Measurements from ENCODE around the gene TMC8.
A peak's percentile ranks its signal among the peaks of the same experiment; 100 is the strongest.

The TMC8 gene

DNA sequence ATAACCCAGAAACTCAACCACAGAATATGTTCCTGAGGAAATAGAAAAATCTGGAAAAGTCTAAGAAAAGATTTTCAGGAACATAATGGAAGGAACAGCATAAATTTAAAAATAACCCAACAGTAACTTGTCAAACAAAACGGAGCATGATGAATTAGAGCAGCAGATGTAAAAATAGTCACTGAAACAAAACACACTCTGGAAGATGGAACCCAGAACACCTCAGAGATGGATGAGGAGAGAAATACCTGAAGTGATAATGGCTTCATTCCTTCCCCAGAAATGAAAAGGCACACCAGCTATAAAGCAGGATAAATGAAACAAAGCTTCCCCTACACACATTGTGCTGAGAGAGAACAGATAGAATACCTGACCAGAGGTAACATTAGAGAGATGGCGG lies 49.9 kb downstream of the TMC8 start:
- Histone ChIP-seq H3K27ac (ENCODE audit: low read depth, low read length) (no peak overlapping the region), H3K27me3 (ENCODE audit: control insufficient read depth, insufficient read depth, low read length) (no peaks in the 10 kb centered on the region), H3K4me3 (ENCODE audit: low read depth, low read length) (no peak overlapping the region), H3K36me3 (ENCODE audit: control insufficient read depth, insufficient read depth, low read length) (peaks cover 84% of the 10 kb centered on the region), H3K4me1 (ENCODE audit: control insufficient read depth, insufficient read depth, low read length) (peaks cover 10% of the 10 kb centered on the region; the same call in 1 of the 2 replicates), H3K9me3 (ENCODE audit: control insufficient read depth, insufficient read depth, low read depth, low read length) (no peaks in the 10 kb centered on the region), H3K9ac (ENCODE audit: low read length) (no peak overlapping the region)

DNA sequence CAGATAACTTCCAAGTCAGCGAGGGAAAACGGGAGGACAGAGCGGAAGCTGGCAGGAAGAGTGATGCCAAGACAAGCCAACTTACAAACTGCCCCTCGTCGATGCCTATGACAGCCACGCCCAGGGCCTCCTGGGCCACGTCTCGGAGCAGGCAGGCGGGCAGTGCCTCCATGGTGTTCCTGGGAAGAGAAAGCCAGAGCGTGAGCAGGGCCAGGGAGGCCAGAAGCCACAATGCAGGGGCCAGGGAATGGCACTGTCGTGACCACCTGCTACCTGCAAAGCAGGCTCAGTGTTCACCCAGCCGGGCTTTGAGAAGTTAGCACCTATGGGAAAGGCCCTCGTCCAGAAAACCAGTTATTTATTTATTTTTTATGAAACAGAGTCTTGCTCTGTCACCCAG lies 51.9 kb downstream of the TMC8 start:
- no peaks in the 10 kb centered on the region for H3K9me3 ChIP-seq (ENCODE audit: control insufficient read depth, insufficient read depth, low read depth, low read length)
- H3K4me1 ChIP-seq (ENCODE audit: control insufficient read depth, insufficient read depth, low read length) = peaks cover 10% of the 10 kb centered on the region; the same call in 1 of the 2 replicates
- H3K36me3 ChIP-seq (ENCODE audit: control insufficient read depth, insufficient read depth, low read length) = peaks cover 78% of the 10 kb centered on the region
- no peak overlapping the region for H3K27ac ChIP-seq (ENCODE audit: low read depth, low read length)
- no peak overlapping the region for H3K4me3 ChIP-seq (ENCODE audit: low read depth, low read length)
- H3K27me3 ChIP-seq (ENCODE audit: control insufficient read depth, insufficient read depth, low read length) = no peaks in the 10 kb centered on the region
- no peak overlapping the region for H3K9ac ChIP-seq (ENCODE audit: low read length)

GRCh38 chr17:78183916-78184315 lies 53.3 kb downstream of the TMC8 start:
- Histone ChIP-seq H3K36me3 (ENCODE audit: control insufficient read depth, insufficient read depth, low read length) (peaks cover 69% of the 10 kb centered on the region), H3K27me3 (ENCODE audit: control insufficient read depth, insufficient read depth, low read length) (no peaks in the 10 kb centered on the region)

DNA sequence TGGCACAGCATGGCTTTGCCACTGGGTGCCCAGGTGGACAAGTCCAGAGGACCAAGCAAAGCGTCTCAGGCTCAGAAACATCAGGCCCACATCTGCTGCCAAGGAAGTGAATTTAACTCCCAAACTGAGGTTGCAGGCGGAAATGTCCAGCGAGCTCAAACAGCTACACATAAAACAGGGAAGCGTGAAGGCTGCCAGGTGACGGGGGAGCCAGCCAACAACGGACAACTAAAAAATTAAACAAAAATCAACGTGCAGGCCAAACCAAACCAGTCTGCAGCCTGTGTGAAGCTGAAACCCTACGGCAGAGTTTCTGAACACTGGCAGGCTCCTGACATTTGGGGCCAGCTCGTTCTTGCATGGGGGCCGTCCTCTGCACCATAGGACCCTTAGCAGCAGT lies 53.8 kb downstream of the TMC8 start:
- no peak overlapping the region for H3K9ac ChIP-seq (ENCODE audit: low read length)
- H3K4me1 ChIP-seq (ENCODE audit: control insufficient read depth, insufficient read depth, low read length) = peaks cover 15% of the 10 kb centered on the region
- no peak overlapping the region for H3K27ac ChIP-seq (ENCODE audit: low read depth, low read length)
- peaks cover 64% of the 10 kb centered on the region for H3K36me3 ChIP-seq (ENCODE audit: control insufficient read depth, insufficient read depth, low read length)
- no peaks in the 10 kb centered on the region for H3K9me3 ChIP-seq (ENCODE audit: control insufficient read depth, insufficient read depth, low read depth, low read length)
- no peaks in the 10 kb centered on the region for H3K27me3 ChIP-seq (ENCODE audit: control insufficient read depth, insufficient read depth, low read length)
- H3K4me3 ChIP-seq (ENCODE audit: low read depth, low read length) = no peak overlapping the region

More at GRCh38 chr17:78183916-78184315, 53.3 kb downstream of the TMC8 start:
- Histone ChIP-seq H3K27ac (ENCODE audit: low read depth, low read length) (no peak overlapping the region), H3K4me3 (ENCODE audit: low read depth, low read length) (no peak overlapping the region), H3K9me3 (ENCODE audit: control insufficient read depth, insufficient read depth, low read depth, low read length) (no peaks in the 10 kb centered on the region), H3K9ac (ENCODE audit: low read length) (no peak overlapping the region), H3K4me1 (ENCODE audit: control insufficient read depth, insufficient read depth, low read length) (peaks cover 15% of the 10 kb centered on the region)

DNA sequence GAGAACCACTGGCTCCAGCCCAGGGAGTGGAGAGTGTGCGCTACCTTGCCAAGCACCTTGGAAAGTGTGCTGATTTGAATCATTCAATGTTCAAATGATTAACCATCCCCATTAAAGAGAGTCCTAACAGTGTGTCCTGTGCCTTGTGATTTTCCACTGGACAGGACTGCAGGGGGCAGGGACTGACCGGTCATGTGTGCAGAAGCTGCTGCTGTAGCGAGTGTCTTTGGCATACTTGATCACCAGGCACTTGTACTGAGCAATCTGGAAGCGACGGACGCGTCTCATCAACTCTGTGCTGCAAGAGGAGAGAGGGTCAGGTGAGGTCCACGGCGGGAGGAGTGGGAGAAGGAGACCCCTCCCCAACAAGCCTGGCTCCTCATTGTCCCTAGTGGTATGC lies 54.3 kb downstream of the TMC8 start:
- H3K4me3 ChIP-seq (ENCODE audit: low read depth, low read length) = 0 out of 2 replicates have a peak overlapping the region, but pooled peaks have one; percentile 14

DNA sequence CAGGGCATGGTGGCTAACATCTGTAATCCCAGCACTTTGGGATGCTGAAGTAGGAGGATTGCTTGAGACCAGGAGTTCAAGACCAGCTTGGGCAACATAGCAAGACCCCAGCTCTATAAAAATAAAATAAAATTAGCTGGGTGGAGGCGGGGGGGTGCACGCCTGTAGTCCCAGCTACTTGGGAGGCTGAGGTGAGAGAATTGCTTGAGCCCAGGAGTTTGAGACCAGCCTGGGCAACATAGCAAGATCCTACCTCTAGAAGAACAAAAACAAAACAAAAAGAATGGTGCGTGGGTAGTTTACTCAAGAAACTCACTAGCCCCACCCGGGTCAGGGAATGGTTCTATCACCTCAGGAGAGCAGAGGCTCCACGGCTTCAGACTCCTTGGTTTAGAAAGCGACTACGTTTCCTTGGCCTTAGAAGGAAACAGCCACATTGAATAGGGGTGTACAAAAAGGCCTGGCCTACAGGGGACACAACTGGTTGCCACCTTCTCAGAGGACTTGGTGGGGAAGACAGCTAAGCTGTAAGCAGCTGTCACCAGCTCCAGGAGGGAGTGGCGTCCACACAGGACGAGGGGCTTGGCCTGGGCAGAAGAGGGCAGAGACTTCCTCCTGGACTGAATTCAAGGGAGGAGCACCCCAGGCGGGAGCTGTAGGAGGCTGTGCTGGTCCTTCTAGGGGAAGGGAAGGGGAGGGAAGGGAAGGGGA lies 55.6 kb downstream of the TMC8 start:
- Histone ChIP-seq H3K36me3 (ENCODE audit: control insufficient read depth, insufficient read depth, low read length) (peaks cover 53% of the 10 kb centered on the region), H3K4me1 (ENCODE audit: control insufficient read depth, insufficient read depth, low read length) (peaks cover 15% of the 10 kb centered on the region), H3K4me3 (ENCODE audit: low read depth, low read length) (peak overlapping the region; percentile 87), H3K27me3 (ENCODE audit: control insufficient read depth, insufficient read depth, low read length) (no peaks in the 10 kb centered on the region), H3K27ac (ENCODE audit: low read depth, low read length) (no peak overlapping the region), H3K9ac (ENCODE audit: low read length) (peak overlapping the region; percentile 95), H3K9me3 (ENCODE audit: control insufficient read depth, insufficient read depth, low read depth, low read length) (no peaks in the 10 kb centered on the region)

More for the DNA sequence above, 54.3 kb downstream of the TMC8 start:
- peaks cover 15% of the 10 kb centered on the region for H3K4me1 ChIP-seq (ENCODE audit: control insufficient read depth, insufficient read depth, low read length)
- H3K9ac ChIP-seq (ENCODE audit: low read length) = peak overlapping the region; percentile 17
- H3K9me3 ChIP-seq (ENCODE audit: control insufficient read depth, insufficient read depth, low read depth, low read length) = no peaks in the 10 kb centered on the region
- H3K36me3 ChIP-seq (ENCODE audit: control insufficient read depth, insufficient read depth, low read length) = peaks cover 59% of the 10 kb centered on the region
- H3K27me3 ChIP-seq (ENCODE audit: control insufficient read depth, insufficient read depth, low read length) = no peaks in the 10 kb centered on the region
- no peak overlapping the region for H3K27ac ChIP-seq (ENCODE audit: low read depth, low read length)

DNA sequence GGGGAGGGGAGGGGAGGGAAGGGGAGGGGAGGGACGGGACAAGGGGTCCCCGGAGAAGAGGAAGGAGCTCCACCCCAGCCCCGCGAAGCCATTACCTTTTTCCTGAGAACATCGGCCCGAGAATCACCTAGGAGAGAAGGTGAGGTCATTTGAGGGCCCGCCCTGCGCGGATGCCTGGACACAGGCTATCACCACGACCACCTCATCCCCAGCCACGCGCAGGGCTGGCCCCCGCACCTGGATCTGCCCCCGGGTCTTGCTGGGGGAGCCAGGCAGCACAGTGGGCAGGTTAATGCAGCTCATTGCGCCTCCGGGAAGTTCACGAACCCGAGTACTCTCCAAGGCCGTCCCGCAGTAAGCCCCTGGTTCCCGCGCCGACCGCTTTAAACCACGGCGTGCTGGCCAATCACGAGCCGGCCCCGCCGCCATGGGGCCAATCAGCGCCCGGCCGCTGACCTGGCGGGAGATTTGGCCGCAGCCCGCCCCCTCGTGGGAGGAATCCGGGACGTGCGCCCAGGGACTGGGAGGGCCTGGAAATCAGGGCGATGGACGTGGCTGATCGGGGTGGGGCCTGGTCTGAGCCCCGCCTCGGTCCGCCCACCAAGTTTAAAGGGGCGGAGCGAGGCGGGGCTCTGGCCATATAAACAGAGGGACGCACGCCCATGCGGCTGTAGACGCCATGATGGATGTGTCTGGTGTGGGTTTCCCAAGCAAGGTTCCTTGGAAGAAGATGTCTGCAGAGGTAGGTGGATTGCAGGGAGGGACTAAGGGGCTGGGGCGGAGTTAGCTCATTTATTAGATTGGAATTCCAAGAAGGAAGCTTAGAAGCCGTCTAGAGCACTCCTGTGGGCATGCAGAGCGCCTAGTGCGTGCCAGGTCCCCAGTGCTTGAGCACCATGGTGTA lies 56.4 kb downstream of the TMC8 start, which contains the start of the genes AFMID and TK1:
AFMID (plus strand) TSS at position 671 of the 904 bp plus-strand sequence; CDS start at position 680, 9 bp downstream.
TK1 (minus strand) TSS at position 361 of the 904 bp plus-strand sequence; CDS start at position 303, 58 bp downstream.
- Histone ChIP-seq H3K9me3 (ENCODE audit: control insufficient read depth, insufficient read depth, low read depth, low read length) (no peaks in the 10 kb centered on the region), H3K4me1 (ENCODE audit: control insufficient read depth, insufficient read depth, low read length) (peaks cover 15% of the 10 kb centered on the region), H3K27me3 (ENCODE audit: control insufficient read depth, insufficient read depth, low read length) (no peaks in the 10 kb centered on the region), H3K9ac (ENCODE audit: low read length) (peak within 1 kb of the TSS; percentile 95), H3K27ac (ENCODE audit: low read depth, low read length) (peak within 1 kb of the TSS; percentile 91), H3K4me3 (ENCODE audit: low read depth, low read length) (peak within 1 kb of the TSS; percentile 87), H3K36me3 (ENCODE audit: control insufficient read depth, insufficient read depth, low read length) (peaks cover 50% of the 10 kb centered on the region)

Data from HUES6 (cell line).